Mesenchymal stem cell (in vitro differentiated cells and primary cell): ENCODE results near the gene TLCD1.

Experiments
- DNase-seq: peaks from one replicate; pipeline ENCODE4 v3.0.0-alpha.2; 2013
- H2AFZ ChIP-seq: one replicate; pipeline ENCODE4 v1.6.1; 2013; ENCODE audit warnings: low read depth, mild to moderate bottlenecking, control low read depth, inconsistent platforms, low read length, moderate library complexity
- H2AK5ac ChIP-seq: 2 replicates; pipeline ENCODE4 v1.6.1; 2013; ENCODE audit warnings: low read length, moderate library complexity, mild to moderate bottlenecking, inconsistent platforms; ENCODE audit not compliant: severe bottlenecking
- H2BK120ac ChIP-seq: one replicate; pipeline ENCODE4 v1.6.1; 2013; ENCODE audit warnings: low read depth, mild to moderate bottlenecking, inconsistent platforms, low read length, moderate library complexity
- H2BK12ac ChIP-seq, 2 experiments: one replicate each; pipeline ENCODE4 v1.6.1; 2013; ENCODE audit warnings: inconsistent platforms in 2 of 2, low read length in 2 of 2, mild to moderate bottlenecking in 2 of 2, moderate library complexity in 2 of 2, control low read depth in 1 of 2
- H2BK15ac ChIP-seq: one replicate; pipeline ENCODE4 v1.6.1; 2013; ENCODE audit warnings: mild to moderate bottlenecking, low read depth, inconsistent platforms; ENCODE audit not compliant: poor library complexity, severe bottlenecking
- H2BK5ac ChIP-seq: 2 replicates; pipeline ENCODE4 v1.6.1; 2013; ENCODE audit warnings: low read depth, mild to moderate bottlenecking, low read length, control low read depth, inconsistent platforms; ENCODE audit not compliant: poor library complexity, severe bottlenecking
- H3K14ac ChIP-seq, 2 experiments: one replicate each; pipeline ENCODE4 v1.6.1; 2013; ENCODE audit warnings: inconsistent platforms in 2 of 2, low read length in 2 of 2, control low read depth in 1 of 2, mild to moderate bottlenecking in 1 of 2, moderate library complexity in 1 of 2
- H3K18ac ChIP-seq, 2 experiments: one replicate each; pipeline ENCODE4 v1.6.1; 2013; ENCODE audit warnings: inconsistent platforms in 2 of 2, low read length in 2 of 2, control low read depth in 1 of 2, low read depth in 1 of 2, mild to moderate bottlenecking in 1 of 2
- H3K23ac ChIP-seq, 2 experiments: one replicate each; pipeline ENCODE4 v1.6.1; 2013; ENCODE audit warnings: inconsistent platforms in 2 of 2, low read length in 2 of 2, mild to moderate bottlenecking in 2 of 2, moderate library complexity in 2 of 2, control low read depth in 1 of 2
- H3K27ac ChIP-seq: 2 replicates; pipeline ENCODE4 v1.5.1; 2013; ENCODE audit warnings: mild to moderate bottlenecking, moderate library complexity, low read length, control low read depth, inconsistent platforms; ENCODE audit not compliant: poor library complexity, severe bottlenecking
- H3K27me3 ChIP-seq, 2 experiments: 2 replicates each; pipeline versions ENCODE4 v1.6.1 to v1.7.0; 2013; ENCODE audit warnings: low read length in 2 of 2, mild to moderate bottlenecking in 2 of 2, moderate library complexity in 2 of 2, control low read depth in 1 of 2, inconsistent platforms in 1 of 2; ENCODE audit not compliant: control insufficient read depth in 1 of 2, insufficient read depth in 1 of 2
- H3K36me3 ChIP-seq, 2 experiments: 2 replicates each; pipeline versions ENCODE4 v1.6.1 to v1.7.0; 2013; ENCODE audit warnings: low read length in 2 of 2, control low read depth in 1 of 2, inconsistent platforms in 1 of 2, low read depth in 1 of 2, mild to moderate bottlenecking in 1 of 2; ENCODE audit not compliant: insufficient read depth in 2 of 2, control insufficient read depth in 1 of 2
- H3K4ac ChIP-seq, 2 experiments: one replicate each; pipeline ENCODE4 v1.6.1; 2013; ENCODE audit warnings: inconsistent platforms in 2 of 2, low read length in 2 of 2, mild to moderate bottlenecking in 2 of 2, moderate library complexity in 2 of 2, control low read depth in 1 of 2, low read depth in 1 of 2
- H3K4me1 ChIP-seq: 2 replicates; pipeline ENCODE4 v1.6.1; 2013; ENCODE audit warnings: low read depth, low read length, control low read depth; ENCODE audit not compliant: control insufficient read depth, insufficient read depth
- H3K4me2 ChIP-seq: 2 replicates; pipeline ENCODE4 v1.6.1; 2013; ENCODE audit warnings: low read length, mild to moderate bottlenecking, inconsistent platforms; ENCODE audit not compliant: poor library complexity, severe bottlenecking
- H3K4me3 ChIP-seq, 2 experiments: 2 replicates each; pipeline versions ENCODE4 v1.5.1 to v1.7.0; 2013; ENCODE audit warnings: low read length in 2 of 2, mild to moderate bottlenecking in 2 of 2, control low read depth in 1 of 2, low read depth in 1 of 2; ENCODE audit not compliant: insufficient read depth in 1 of 2
- H3K79me1 ChIP-seq: replicated peaks from 2 replicates; pipeline ENCODE4 v1.6.1; 2013; ENCODE audit warnings: mild to moderate bottlenecking, control low read depth, low read length, inconsistent platforms; ENCODE audit not compliant: poor library complexity, severe bottlenecking
- H3K9ac ChIP-seq: 2 replicates; pipeline ENCODE4 v1.7.0; 2013; ENCODE audit warnings: mild to moderate bottlenecking, low read length, moderate library complexity
- H3K9me3 ChIP-seq: 2 replicates; pipeline ENCODE4 v1.7.0; 2013; ENCODE audit warnings: mild to moderate bottlenecking, low read length; ENCODE audit not compliant: control insufficient read depth
- H4K8ac ChIP-seq: one replicate; pipeline ENCODE4 v1.6.1; 2013; ENCODE audit warnings: inconsistent platforms, mild to moderate bottlenecking, low read length, moderate library complexity
- H4K91ac ChIP-seq: one replicate; pipeline ENCODE4 v1.6.1; 2013; ENCODE audit warnings: mild to moderate bottlenecking, low read length, inconsistent platforms
- WGBS: methylation state at CpG from one replicate; pipeline ENCODE4 v1.1.7; 2013; ENCODE audit warnings: mixed read lengths; 5-methylcytosine and 5-hydroxymethylcytosine counted together

The TLCD1 gene

DNA sequence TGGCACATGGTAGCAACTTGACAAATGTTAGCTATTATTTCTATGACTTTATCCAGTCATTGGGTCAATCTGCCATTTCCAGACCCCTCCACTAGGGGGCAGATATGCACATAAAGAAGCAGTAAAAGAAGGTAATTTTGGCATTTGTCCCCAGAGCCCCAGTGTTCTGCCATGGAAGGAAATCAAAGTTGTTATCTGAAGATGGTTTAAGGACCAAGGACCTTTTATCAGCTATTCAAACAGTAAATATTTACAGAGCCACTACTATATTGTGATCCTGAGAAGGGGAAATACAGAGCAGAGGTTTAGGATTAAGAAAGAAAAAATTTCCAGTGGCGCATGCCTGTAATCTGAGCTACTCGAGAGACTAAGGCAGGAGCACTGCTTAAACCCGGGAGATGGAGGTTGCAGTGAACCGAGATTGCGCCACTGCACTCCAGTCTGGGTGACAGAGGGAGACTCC is 37.8 kb upstream of the TLCD1 start:
- no peak overlapping the region for H2AK5ac ChIP-seq
- H2BK5ac ChIP-seq, result no peak overlapping the region
- H4K8ac ChIP-seq, result no peak overlapping the region
- peaks cover 9% of the 10 kb centered on the region for H3K4me1 ChIP-seq
- no peak overlapping the region for H3K4me3 ChIP-seq
- H3K4me2 ChIP-seq, result no peak overlapping the region
- no peak overlapping the region for H3K4ac ChIP-seq
- H3K23ac ChIP-seq, result no peak overlapping the region
- no peak overlapping the region for H3K27ac ChIP-seq
- H2BK120ac ChIP-seq, result no peak overlapping the region
- no peak overlapping the region for H3K18ac ChIP-seq
- peak; percentile 78 for DNase-seq
- H3K9ac ChIP-seq, result no peak overlapping the region
- H3K79me1 ChIP-seq, result peaks cover 24% of the 10 kb centered on the region
- peaks cover 19 to 50% of the 10 kb centered on the region in 2 experiments for H3K36me3 ChIP-seq
- no peaks in the 10 kb centered on the region for H3K9me3 ChIP-seq
- 86% methylated on average over 5 of the region's 5 CpGs for WGBS
- H3K27me3 ChIP-seq, result no peaks in the 10 kb centered on the region
- H2BK12ac ChIP-seq, result no peak overlapping the region
- no peak overlapping the region for H3K14ac ChIP-seq
- no peak overlapping the region for H2AFZ ChIP-seq
- no peak overlapping the region for H4K91ac ChIP-seq
- no peak overlapping the region for H2BK15ac ChIP-seq

DNA sequence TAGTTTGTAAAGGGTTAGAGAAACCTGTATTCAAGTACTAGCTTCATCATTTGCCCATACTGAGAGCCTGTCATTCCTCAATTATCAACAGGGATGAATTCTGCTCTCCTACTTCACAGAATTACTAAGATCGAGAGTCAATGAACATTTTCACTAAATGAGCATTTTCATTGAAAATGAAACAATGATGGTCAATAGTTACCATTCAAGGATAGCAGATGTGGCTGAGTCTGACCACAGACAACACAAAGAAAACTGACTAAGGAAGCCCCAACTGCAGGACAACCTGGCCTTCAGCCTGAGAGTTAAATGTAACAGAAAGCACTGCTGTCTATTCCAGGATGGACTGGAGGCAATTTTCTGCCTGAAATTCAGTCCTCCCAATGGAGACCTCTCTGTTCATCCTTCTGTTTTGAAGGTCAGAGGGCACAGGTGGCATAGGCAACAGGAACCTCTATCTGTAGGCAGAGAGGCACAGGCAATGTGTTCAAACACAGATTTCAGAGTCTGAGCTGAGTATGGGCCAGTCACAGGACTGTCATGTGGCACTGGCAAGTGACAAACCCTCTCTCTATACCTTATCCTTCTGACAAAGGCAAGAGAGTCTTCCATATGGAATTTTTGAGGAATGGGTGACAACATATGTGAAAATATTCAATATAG is 37.2 kb upstream of the TLCD1 start:
- H3K36me3 ChIP-seq, result peaks cover 25 to 56% of the 10 kb centered on the region in 2 experiments

DNA sequence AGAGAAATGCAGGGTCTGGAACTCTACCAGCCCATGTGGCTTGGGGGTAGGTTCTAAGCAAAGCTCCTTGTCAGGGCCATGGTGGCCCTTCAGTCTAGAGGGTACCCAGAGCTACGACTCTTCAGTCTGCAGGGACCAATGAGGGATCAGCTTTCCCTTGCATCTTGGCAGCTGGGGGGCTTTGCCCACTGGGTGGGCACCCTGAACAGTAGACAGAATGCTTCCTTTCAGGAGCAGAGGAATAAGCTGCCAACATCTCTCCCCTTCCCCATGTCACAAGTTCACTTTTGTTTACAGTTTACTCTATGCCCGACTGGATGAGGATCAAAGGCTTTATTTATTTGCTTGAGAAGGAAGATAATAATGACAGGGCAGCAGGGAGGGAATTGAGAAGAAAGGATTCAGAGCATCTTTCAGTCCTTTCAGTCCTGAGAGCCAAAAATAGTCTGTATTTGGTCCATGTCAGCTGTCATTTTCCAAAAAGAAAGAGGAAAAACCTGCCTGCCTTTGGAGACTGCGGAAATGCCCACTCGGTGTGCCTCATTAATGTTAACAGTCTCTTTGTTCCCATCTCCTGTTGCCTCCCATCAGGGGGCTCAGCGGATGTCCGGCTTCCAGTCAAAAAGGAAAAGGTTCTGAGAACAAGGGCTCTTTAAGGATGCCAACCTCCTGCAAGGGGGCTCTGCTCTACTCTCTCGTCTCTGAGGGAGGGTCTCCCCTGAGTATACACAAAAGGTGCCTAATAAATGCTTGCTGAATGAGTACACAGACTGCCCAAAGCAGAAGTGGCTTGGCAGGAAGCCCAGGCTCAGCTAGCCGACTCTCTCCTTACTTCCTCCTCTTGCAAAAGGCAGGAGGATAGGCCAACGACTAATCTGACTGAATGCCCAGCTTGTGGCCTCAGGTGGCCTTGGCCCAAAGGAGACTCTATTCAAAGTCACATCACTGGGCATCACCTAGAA is 34.8 kb upstream of the TLCD1 start:
- no peak overlapping the region for H2BK120ac ChIP-seq
- H3K4me1 ChIP-seq, result peaks cover 13% of the 10 kb centered on the region
- no peak overlapping the region for H3K23ac ChIP-seq
- H2BK12ac ChIP-seq, result no peak overlapping the region
- H3K36me3 ChIP-seq, result peaks cover 26 to 69% of the 10 kb centered on the region in 2 experiments
- peak overlapping the region in 1 of 2 experiments; percentile 13 for H3K4ac ChIP-seq
- no peak overlapping the region for H3K4me3 ChIP-seq
- H3K27ac ChIP-seq, result peak overlapping the region; percentile 27
- no peak overlapping the region for H3K4me2 ChIP-seq
- no peak overlapping the region for H3K14ac ChIP-seq
- H2BK15ac ChIP-seq, result no peak overlapping the region
- no peak overlapping the region for H2BK5ac ChIP-seq
- no peaks in the 10 kb centered on the region for H3K27me3 ChIP-seq
- peaks cover 32% of the 10 kb centered on the region for H3K79me1 ChIP-seq
- DNase-seq, result peak; percentile 48
- no peak overlapping the region for H4K91ac ChIP-seq
- peak overlapping the region; percentile 5 for H2AK5ac ChIP-seq
- no peak overlapping the region for H4K8ac ChIP-seq
- peak overlapping the region in 1 of 2 experiments; percentile 28 for H3K18ac ChIP-seq
- no peak overlapping the region for H2AFZ ChIP-seq
- no peaks in the 10 kb centered on the region for H3K9me3 ChIP-seq
- 30% methylated on average over 9 of the region's 9 CpGs for WGBS
- peak overlapping the region; percentile 11 for H3K9ac ChIP-seq

More for the DNA sequence above, 37.2 kb upstream of the TLCD1 start:
- H3K14ac ChIP-seq, result no peak overlapping the region
- no peak overlapping the region for H3K4ac ChIP-seq
- H3K4me2 ChIP-seq, result no peak overlapping the region
- H3K4me3 ChIP-seq, result no peak overlapping the region
- H3K23ac ChIP-seq, result no peak overlapping the region
- no peak for DNase-seq
- H3K18ac ChIP-seq, result no peak overlapping the region
- no peak overlapping the region for H2AFZ ChIP-seq
- WGBS, result no CpG with 5 or more reads among the region's 1 CpG
- H3K79me1 ChIP-seq, result peaks cover 28% of the 10 kb centered on the region
- no peak overlapping the region for H4K91ac ChIP-seq
- H3K27ac ChIP-seq, result no peak overlapping the region
- H2BK120ac ChIP-seq, result no peak overlapping the region
- no peak overlapping the region for H2AK5ac ChIP-seq
- no peak overlapping the region for H3K9ac ChIP-seq
- no peak overlapping the region for H2BK15ac ChIP-seq
- no peaks in the 10 kb centered on the region for H3K27me3 ChIP-seq
- no peak overlapping the region for H2BK5ac ChIP-seq
- no peaks in the 10 kb centered on the region for H3K9me3 ChIP-seq
- no peak overlapping the region for H4K8ac ChIP-seq
- H3K4me1 ChIP-seq, result peaks cover 12% of the 10 kb centered on the region
- H2BK12ac ChIP-seq, result no peak overlapping the region

DNA sequence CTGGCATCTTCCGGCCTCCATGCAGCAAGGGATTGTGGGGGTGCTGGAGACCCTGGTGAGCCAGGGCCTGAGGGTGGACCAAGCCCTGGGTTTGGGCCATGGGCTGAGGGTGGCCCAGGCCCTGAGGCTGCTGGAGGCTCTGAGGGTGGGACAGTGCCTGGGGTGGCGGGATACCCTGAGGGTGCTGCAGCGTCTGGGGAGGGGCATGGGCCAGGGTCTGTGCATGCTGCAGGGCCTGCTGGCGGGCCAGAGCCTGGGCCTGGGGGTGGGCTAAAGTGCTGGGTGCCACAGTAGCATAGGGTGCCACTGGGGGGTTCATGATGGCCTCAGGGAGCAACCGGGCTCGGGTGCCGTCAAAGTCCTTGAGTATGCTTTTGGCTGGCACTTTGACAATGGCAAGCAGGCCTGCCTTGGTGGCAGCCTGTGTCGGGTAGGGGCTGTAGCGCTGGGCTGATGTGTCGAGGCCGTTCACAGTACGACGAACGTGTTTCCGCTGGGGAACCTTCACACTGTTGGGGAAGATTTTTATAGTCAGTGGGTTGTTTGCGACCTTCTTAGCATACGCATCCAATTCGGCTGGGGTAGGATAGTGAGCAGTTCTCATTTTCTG is 33.3 kb upstream of the TLCD1 start:
- Histone ChIP-seq H3K9ac (no peak overlapping the region), H2BK15ac (no peak overlapping the region), H3K4me2 (no peak overlapping the region), H4K91ac (peak overlapping the region; percentile 22), H2AFZ (no peak overlapping the region), H3K27me3 (no peaks in the 10 kb centered on the region), H2BK12ac (no peak overlapping the region), H3K79me1 (peaks cover 30% of the 10 kb centered on the region), H3K18ac (no peak overlapping the region), H3K36me3 (peaks cover 26 to 61% of the 10 kb centered on the region in 2 experiments), H2BK5ac (no peak overlapping the region), H3K4me1 (peaks cover 20% of the 10 kb centered on the region), H3K14ac (no peak overlapping the region), H3K27ac (no peak overlapping the region), H3K9me3 (no peaks in the 10 kb centered on the region), H3K23ac (no peak overlapping the region), H2BK120ac (no peak overlapping the region), H3K4ac (no peak overlapping the region), H2AK5ac (no peak overlapping the region), H4K8ac (no peak overlapping the region), H3K4me3 (no peak overlapping the region)
- WGBS, result 96% methylated on average over 18 of the region's 18 CpGs
- DNase-seq, result no peak
